IMR-90 (cell line): Measurements from ENCODE around the gene CD177. TPM values are rescaled to one million over a fixed set of nuclear protein-coding genes. Genes with fewer than 3 reads are reported as not detected.
"Not testable (repeated sequence)": the region's sequence is repeated elsewhere in the genome, so short reads cannot be mapped to it uniquely, and the experiment has no call there.

Experiments used
- ATAC-seq: fragments of 200-7000 bp; cut with Tn5 transposase; 2 replicates; pipeline ENCODE4 v1.9.1; 2020; ENCODE audit warnings: low read depth, mild to moderate bottlenecking, moderate library complexity
- BruUV-seq: library from RNA; stranded (reverse); fragments of 400-500 nt; replicated peaks from 2 replicates; lab custom pipeline; 2021; lab: Mats Ljungman, UMichigan
- CTCF ChIA-PET: fragments of 300-600 bp; formaldehyde crosslinking; extraction: SDS; loops from one replicate; lab custom pipeline; 2021; ENCODE audit warnings: antibody characterized with exemption; lab: Yijun Ruan, JAX
- POLR2A ChIA-PET: fragments of 300-600 bp; sonication (Branson Sonifier 250); formaldehyde crosslinking; loops from one replicate; lab custom pipeline; 2022; ENCODE audit warnings: antibody characterized with exemption; ENCODE audit not compliant: unreplicated experiment; lab: Charles Lee
- DNase-seq: peaks from one replicate; pipeline ENCODE4 v3.0.0; 2013
- H2AFZ ChIP-seq: replicated peaks from 2 replicates; pipeline ENCODE3; 2013; ENCODE audit warnings: low read length, mild to moderate bottlenecking; ENCODE audit not compliant: poor library complexity
- H2AK5ac ChIP-seq: 2 replicates; pipeline ENCODE4 v1.6.1; 2013; ENCODE audit warnings: low read depth, low read length, inconsistent platforms
- H2AK9ac ChIP-seq: replicated peaks from 2 replicates; pipeline ENCODE3; 2013; ENCODE audit warnings: mild to moderate bottlenecking, low read depth, low read length, moderate library complexity; ENCODE audit not compliant: poor library complexity
- H2BK120ac ChIP-seq: 2 replicates; pipeline ENCODE4 v1.6.1; 2013; ENCODE audit warnings: low read depth, low read length, inconsistent platforms
- H2BK15ac ChIP-seq: 3 replicates; pipeline ENCODE4 v1.6.1; 2013; ENCODE audit warnings: low read depth, low read length, inconsistent platforms
- H2BK20ac ChIP-seq: 2 replicates; pipeline ENCODE4 v1.6.1; 2013; ENCODE audit warnings: low read depth, mild to moderate bottlenecking, inconsistent platforms, low read length, moderate library complexity
- H2BK5ac ChIP-seq: 2 replicates; pipeline ENCODE4 v1.6.1; 2013; ENCODE audit warnings: mild to moderate bottlenecking, low read depth, low read length, inconsistent platforms; ENCODE audit not compliant: poor library complexity, severe bottlenecking
- H3K14ac ChIP-seq: replicated peaks from 2 replicates; pipeline ENCODE4 v1.6.1; 2013; ENCODE audit warnings: low read depth, low read length, inconsistent platforms
- H3K18ac ChIP-seq: 2 replicates; pipeline ENCODE4 v1.6.1; 2013; ENCODE audit warnings: low read depth, low read length, control low read depth
- H3K23ac ChIP-seq: 2 replicates; pipeline ENCODE4 v1.6.1; 2013; ENCODE audit warnings: low read depth, low read length, inconsistent platforms
- H3K27ac ChIP-seq: 2 replicates; pipeline ENCODE4 v1.5.1; 2013; ENCODE audit warnings: mild to moderate bottlenecking, control low read depth, low read length; ENCODE audit not compliant: insufficient read depth
- H3K27me3 ChIP-seq: 2 replicates; pipeline ENCODE4 v1.6.1; 2013; ENCODE audit warnings: low read length; ENCODE audit not compliant: control insufficient read depth, insufficient read depth
- H3K36me3 ChIP-seq: 2 replicates; pipeline ENCODE4 v1.6.1; 2013; ENCODE audit warnings: low read length, mixed read lengths; ENCODE audit not compliant: control insufficient read depth, insufficient read depth
- H3K4ac ChIP-seq: 2 replicates; pipeline ENCODE4 v1.6.1; 2013; ENCODE audit warnings: low read depth, low read length, inconsistent platforms
- H3K4me1 ChIP-seq: 2 replicates; pipeline ENCODE4 v1.6.1; 2013; ENCODE audit warnings: low read length, mixed read lengths; ENCODE audit not compliant: control insufficient read depth, insufficient read depth
- H3K4me2 ChIP-seq: 2 replicates; pipeline ENCODE4 v1.6.1; 2013; ENCODE audit warnings: low read depth, mild to moderate bottlenecking, control low read depth, low read length, moderate library complexity
- H3K4me3 ChIP-seq: 2 replicates; pipeline ENCODE4 v1.5.1; 2013; ENCODE audit warnings: low read depth, mild to moderate bottlenecking, control low read depth, low read length, moderate library complexity; ENCODE audit not compliant: insufficient read depth
- H3K56ac ChIP-seq: 2 replicates; pipeline ENCODE4 v1.6.1; 2013; ENCODE audit warnings: low read length, inconsistent platforms; ENCODE audit not compliant: insufficient read depth; ENCODE audit errors: extremely low read depth
- H3K79me1 ChIP-seq, 2 experiments: 2 replicates each; pipeline ENCODE4 v1.6.1; 2013; ENCODE audit warnings: low read length in 2 of 2, inconsistent platforms in 1 of 2, low read depth in 1 of 2
- H3K9ac ChIP-seq: 2 replicates; pipeline ENCODE4 v1.6.1; 2013; ENCODE audit warnings: low read depth, low read length, control low read depth
- H3K9me1 ChIP-seq: 2 replicates; pipeline ENCODE4 v1.6.1; 2013; ENCODE audit warnings: low read length, inconsistent platforms; ENCODE audit not compliant: insufficient read depth
- H3K9me3 ChIP-seq: 2 replicates; pipeline ENCODE4 v1.6.1; 2013; ENCODE audit warnings: low read length; ENCODE audit not compliant: control insufficient read depth, insufficient read depth
- H4K20me1 ChIP-seq: 2 replicates; pipeline ENCODE4 v1.6.1; 2013; ENCODE audit warnings: low read length, inconsistent platforms; ENCODE audit not compliant: insufficient read depth
- H4K5ac ChIP-seq: 2 replicates; pipeline ENCODE4 v1.6.1; 2013; ENCODE audit warnings: mild to moderate bottlenecking, low read depth, low read length, control low read depth
- H4K8ac ChIP-seq, 2 experiments: 2 replicates each; pipeline ENCODE4 v1.6.1; 2013; ENCODE audit warnings: low read depth in 2 of 2, low read length in 2 of 2, control low read depth in 1 of 2, inconsistent platforms in 1 of 2
- H4K91ac ChIP-seq: 2 replicates; pipeline ENCODE4 v1.6.1; 2013; ENCODE audit warnings: low read depth, low read length, inconsistent platforms; ENCODE audit not compliant: insufficient read depth
- WGBS, 2 experiments: methylation state at CpG; one replicate each; pipeline versions ENCODE4 v1.1.5 to v1.1.7; 2013; ENCODE audit warnings: missing lambda C conversion rate in 2 of 2; ENCODE audit not compliant: insufficient read length in 1 of 2; ENCODE audit errors: extremely low coverage in 2 of 2; 5-methylcytosine and 5-hydroxymethylcytosine counted together
- dilution Hi-C: fragments of 300-500 bp; cut with HindIII; formaldehyde crosslinking; loops from one replicate; pipeline ENCODE4 v1.14.3; 2018; ENCODE audit warnings: low sequenced_read_pairs; ENCODE audit not compliant: unreplicated experiment
- in situ Hi-C: fragments of 300-500 bp; cut with MboI; formaldehyde crosslinking; loops from 3 replicates; pipeline ENCODE4 v1.14.3; 2019; ENCODE audit warnings: low sequenced_read_pairs, inconsistent platforms, mixed read lengths
- intact Hi-C: fragments of 100-400 bp; cut with micrococcal nuclease; formaldehyde crosslinking; loops from 2 replicates; pipeline ENCODE4 v1.10.0; 2022
- polyA plus RNA-seq, 3 experiments: library from polyadenylated mRNA; depleted of rRNA; stranded (reverse); fragments of >200 nt; gene quantifications; 2 replicates each; pipeline ENCODE4 v1.2.3, GENCODE V29; 2012; ENCODE audit warnings: low replicate concordance in 1 of 3
- total RNA-seq: library from RNA; depleted of rRNA; stranded (reverse); fragments of >200 nt; gene quantifications from 2 replicates; pipeline ENCODE4 v1.2.3, GENCODE V29; 2012

Gene CD177
- total and polyA plus RNA-seq, 2 of the 4 experiments (the other 2 are of a cell fraction), result 0.14 TPM; not detected in 1

DNA sequence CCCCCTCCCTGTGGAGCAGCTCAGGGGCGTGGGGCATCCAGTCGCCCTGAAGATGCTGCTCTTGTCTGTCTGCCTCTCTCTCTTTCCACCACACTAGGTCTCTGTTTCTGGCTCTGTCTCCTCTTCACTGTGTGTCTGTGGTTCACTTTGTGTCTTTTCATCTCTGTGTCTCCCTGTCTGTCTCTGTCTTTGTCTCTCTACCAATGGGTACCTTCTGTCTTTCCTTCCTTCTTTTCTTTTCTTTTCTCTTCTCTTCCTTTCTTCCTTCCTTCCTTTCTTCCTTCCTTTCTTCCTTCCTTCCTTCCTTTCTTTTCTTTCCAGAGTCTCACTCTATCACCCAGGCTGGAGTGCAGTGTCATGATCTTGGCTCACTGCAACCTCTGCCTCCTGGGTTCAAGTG, 13.4 kb upstream of the CD177 start:
- H3K9ac ChIP-seq, H3K9me3 ChIP-seq, H3K56ac ChIP-seq, H2BK15ac ChIP-seq, dilution Hi-C loops, H2BK20ac ChIP-seq, H2AK5ac ChIP-seq, CTCF ChIA-PET, H4K91ac ChIP-seq, DNase-seq, H3K18ac ChIP-seq, H4K20me1 ChIP-seq, H3K4me1 ChIP-seq, H3K4me2 ChIP-seq, H3K23ac ChIP-seq, in situ Hi-C loops, H2AK9ac ChIP-seq, H3K4me3 ChIP-seq, BruUV-seq, H3K27ac ChIP-seq, intact Hi-C loops, POLR2A ChIA-PET, H2AFZ ChIP-seq, H3K79me1 ChIP-seq, H4K5ac ChIP-seq, H2BK5ac ChIP-seq, H3K4ac ChIP-seq, ATAC-seq, H3K14ac ChIP-seq, H3K9me1 ChIP-seq, H3K36me3 ChIP-seq, H2BK120ac ChIP-seq, H4K8ac ChIP-seq: not testable (repeated sequence)
- WGBS, 2 experiments, result no CpG with 5 or more reads among the region's 2 CpGs
- peaks cover 32% of the 10 kb centered on the region for H3K27me3 ChIP-seq

DNA sequence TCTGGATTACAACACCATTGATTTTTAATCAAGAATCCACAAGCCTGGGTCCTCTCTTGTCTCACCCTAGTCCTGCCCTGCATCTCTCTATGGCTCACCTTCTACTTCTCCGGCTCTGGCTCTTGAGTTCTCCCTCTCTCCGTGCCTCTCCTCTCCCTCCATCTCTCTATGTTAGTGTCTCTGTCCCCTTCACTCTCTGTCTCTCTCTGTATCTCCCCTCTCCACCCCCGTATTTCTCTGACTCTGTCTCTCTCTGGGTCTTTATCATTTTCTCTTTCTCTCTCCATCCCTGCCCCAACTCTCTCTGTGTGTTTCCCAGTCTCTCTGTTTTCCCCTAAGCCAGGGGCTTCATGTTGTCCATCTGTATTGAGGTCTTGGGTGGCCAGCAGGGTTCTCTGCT, 12.4 kb upstream of the CD177 start:
- peaks cover 30% of the 10 kb centered on the region for H3K27me3 ChIP-seq
- CTCF ChIA-PET, H3K79me1 ChIP-seq, H3K14ac ChIP-seq, in situ Hi-C loops, H2BK5ac ChIP-seq, H2BK120ac ChIP-seq, H4K8ac ChIP-seq, H3K4me1 ChIP-seq, H3K18ac ChIP-seq, H2BK15ac ChIP-seq, H3K9ac ChIP-seq, POLR2A ChIA-PET, H3K4me2 ChIP-seq, dilution Hi-C loops, H3K4me3 ChIP-seq, H2AK5ac ChIP-seq, H2BK20ac ChIP-seq, H3K23ac ChIP-seq, H4K20me1 ChIP-seq, H3K36me3 ChIP-seq, BruUV-seq, H3K27ac ChIP-seq, H4K5ac ChIP-seq, H4K91ac ChIP-seq, H3K56ac ChIP-seq, H3K4ac ChIP-seq, H2AK9ac ChIP-seq, H3K9me1 ChIP-seq, H3K9me3 ChIP-seq, H2AFZ ChIP-seq, DNase-seq, ATAC-seq, intact Hi-C loops: not testable (repeated sequence)
- WGBS, 2 experiments, result 34% methylated on average over 2 of the region's 3 CpGs; no CpG with 5 or more reads in 1 of the 2 experiments
